ENCODE results near the gene ARL11. TPM values are rescaled to one million over a fixed set of nuclear protein-coding genes. Genes with fewer than 3 reads are reported as not detected.
A peak's percentile ranks its signal among the peaks of the same experiment; 100 is the strongest.

Gene ARL11
- total RNA-seq, 4 donors from 2014 or later = 1.2 to 5.0 (median 3.6) TPM

DNA sequence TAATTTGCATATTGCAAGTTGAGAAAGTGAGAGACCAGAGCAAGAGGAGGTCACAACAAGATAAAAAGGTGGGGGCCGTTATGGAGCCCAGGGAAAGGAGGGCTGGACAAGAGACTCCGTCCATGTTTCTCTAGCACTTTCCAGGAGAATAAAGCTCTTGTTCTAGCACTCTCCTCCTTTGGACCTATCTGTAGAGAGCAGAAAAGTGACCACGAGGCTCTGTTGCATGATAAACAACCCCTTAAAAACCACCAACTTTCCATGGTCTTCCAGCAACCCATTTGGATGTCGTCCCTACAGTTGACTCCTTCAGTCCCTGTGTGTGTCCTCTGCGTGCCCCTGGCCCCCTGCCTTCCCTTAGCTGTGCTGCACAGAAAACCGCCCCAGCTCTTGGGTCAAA lies 4.1 kb upstream of the ARL11 start:
- no peaks in the 10 kb centered on the region for H3K9me3 ChIP-seq
- TF ChIP-seq, protein P1, sequence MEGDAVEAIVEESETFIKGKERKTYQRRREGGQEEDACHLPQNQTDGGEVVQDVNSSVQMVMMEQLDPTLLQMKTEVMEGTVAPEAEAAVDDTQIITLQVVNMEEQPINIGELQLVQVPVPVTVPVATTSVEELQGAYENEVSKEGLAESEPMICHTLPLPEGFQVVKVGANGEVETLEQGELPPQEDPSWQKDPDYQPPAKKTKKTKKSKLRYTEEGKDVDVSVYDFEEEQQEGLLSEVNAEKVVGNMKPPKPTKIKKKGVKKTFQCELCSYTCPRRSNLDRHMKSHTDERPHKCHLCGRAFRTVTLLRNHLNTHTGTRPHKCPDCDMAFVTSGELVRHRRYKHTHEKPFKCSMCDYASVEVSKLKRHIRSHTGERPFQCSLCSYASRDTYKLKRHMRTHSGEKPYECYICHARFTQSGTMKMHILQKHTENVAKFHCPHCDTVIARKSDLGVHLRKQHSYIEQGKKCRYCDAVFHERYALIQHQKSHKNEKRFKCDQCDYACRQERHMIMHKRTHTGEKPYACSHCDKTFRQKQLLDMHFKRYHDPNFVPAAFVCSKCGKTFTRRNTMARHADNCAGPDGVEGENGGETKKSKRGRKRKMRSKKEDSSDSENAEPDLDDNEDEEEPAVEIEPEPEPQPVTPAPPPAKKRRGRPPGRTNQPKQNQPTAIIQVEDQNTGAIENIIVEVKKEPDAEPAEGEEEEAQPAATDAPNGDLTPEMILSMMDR (IDR thresholded peaks at IDR 0.05) = no peak
- TF ChIP-seq POLR2A (IDR thresholded peaks at IDR 0.05) = no peak
- no peaks in the 10 kb centered on the region for H3K27me3 ChIP-seq
- no peak for DNase-seq
- H3K36me3 ChIP-seq = no peaks in the 10 kb centered on the region
- H3K4me3 ChIP-seq = no peak overlapping the region
- no peak overlapping the region for H3K27ac ChIP-seq
- H3K4me1 ChIP-seq = no peaks in the 10 kb centered on the region

DNA sequence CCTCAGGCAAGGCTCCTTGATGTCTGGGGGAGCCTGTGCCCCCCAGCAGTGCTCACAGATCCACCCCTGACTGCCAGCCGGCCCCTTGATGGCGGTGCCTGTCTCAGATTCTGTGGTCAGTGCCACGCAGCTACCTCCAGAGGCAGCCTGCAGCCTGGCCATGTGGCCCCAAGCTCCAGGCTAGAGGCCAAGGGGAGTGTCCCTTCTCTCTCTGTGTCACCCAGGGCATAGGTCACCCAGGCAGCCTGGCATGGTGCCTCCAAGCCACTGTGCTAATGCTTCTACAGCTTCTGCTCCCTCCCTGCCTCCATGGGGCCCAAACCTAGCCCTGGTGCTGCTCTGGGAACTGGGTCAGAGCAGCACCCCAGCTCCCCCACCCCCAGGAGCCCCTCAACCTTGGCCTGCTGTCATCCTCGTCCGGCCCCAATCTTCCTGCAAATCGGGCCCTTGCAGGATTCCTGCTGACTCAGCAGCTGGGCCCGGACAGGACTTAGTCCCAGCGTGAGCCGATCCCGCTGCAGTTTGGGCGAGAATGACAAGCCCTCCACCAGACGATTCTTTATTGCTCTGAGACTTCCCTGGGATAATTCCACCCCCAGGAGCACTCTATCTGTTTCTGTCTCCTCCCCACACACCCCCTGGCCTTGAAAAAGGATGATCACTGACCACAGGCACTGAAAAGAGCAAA lies 2.8 kb upstream of the ARL11 start:
- H3K27me3 ChIP-seq = no peaks in the 10 kb centered on the region
- no peak overlapping the region for H3K4me3 ChIP-seq
- TF ChIP-seq, protein P1 (IDR thresholded peaks at IDR 0.05) = peak in 1 of 6 experiments; percentile 16
- TF ChIP-seq POLR2A (IDR thresholded peaks at IDR 0.05) = no peak
- H3K9me3 ChIP-seq = no peaks in the 10 kb centered on the region
- no peaks in the 10 kb centered on the region for H3K36me3 ChIP-seq
- DNase-seq = peak in 2 of 3 donors; percentile 83 to 90
- no peaks in the 10 kb centered on the region for H3K4me1 ChIP-seq
- peak overlapping the region in 3 of 4 donors; percentile 34 to 73 (median 51) for H3K27ac ChIP-seq

DNA sequence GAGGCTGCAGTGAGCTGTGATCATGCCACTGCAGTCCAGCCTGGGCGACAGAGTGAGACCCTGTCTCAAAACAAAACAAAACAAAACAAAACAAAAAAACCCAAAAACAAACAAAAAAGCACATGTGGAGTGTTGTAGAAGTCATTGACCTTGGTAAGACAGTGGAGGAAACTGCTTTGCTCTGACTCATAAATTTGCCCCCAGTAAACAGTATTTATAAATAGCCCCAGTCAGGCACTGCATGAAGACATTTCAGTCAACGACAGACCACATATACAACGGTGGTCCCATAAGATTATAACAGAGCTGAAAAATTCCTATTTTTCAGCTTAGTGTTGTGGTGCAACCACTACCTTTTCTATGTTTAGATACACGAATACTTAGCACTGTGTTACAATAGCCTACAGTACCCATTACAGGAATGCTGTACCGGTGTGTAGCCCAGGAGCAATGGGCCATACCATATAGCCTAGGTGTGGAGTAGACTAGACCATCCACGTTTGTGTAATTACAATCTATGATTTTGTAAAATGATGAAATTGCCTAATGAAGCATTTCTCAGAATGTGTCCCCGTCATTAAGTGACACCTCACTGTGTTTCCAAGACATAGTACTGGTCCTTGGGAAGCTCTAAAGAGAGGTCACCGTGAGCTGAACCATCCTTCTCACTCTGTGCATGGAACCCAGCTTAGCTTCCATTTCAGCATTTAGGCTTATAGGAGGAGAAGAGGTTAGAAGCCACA lies 1.1 kb downstream of the ARL11 start:
- peak overlapping the region in 1 of 4 donors; percentile 75 for H3K27ac ChIP-seq
- no peaks in the 10 kb centered on the region for H3K36me3 ChIP-seq
- peak overlapping the region in 3 of 4 donors; percentile 44 to 53 (median 45) for H3K4me3 ChIP-seq
- DNase-seq = peak in 1 of 3 donors; percentile 1
- no peaks in the 10 kb centered on the region for H3K4me1 ChIP-seq
- TF ChIP-seq, protein P1 (IDR thresholded peaks at IDR 0.05) = no peak
- no peak for TF ChIP-seq POLR2A (IDR thresholded peaks at IDR 0.05)
- no peaks in the 10 kb centered on the region for H3K27me3 ChIP-seq
- no peaks in the 10 kb centered on the region for H3K9me3 ChIP-seq

DNA sequence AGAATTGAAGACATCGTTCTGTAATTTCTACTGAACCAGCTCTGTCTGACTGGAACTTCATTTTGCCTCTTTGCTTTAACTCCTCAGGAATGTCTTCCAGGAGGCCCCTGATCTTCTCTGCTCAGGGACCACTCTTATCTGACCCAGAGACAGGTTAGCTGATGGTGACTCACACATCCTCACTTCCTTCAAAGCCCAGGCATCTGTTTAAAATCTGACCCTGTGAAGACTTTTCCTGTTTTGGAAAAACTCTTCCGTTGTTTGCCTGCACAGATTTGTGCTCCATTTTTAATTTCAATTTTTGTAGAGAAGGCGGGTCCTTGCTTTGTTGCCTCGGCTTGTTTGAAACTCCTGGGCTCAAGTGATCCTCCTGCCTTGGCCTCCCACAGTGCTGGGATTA lies 1.6 kb downstream of the ARL11 start:
- no peak overlapping the region for H3K4me3 ChIP-seq
- TF ChIP-seq, protein P1 (IDR thresholded peaks at IDR 0.05) = no peak
- TF ChIP-seq POLR2A (IDR thresholded peaks at IDR 0.05) = no peak
- no peak overlapping the region for H3K27ac ChIP-seq

DNA sequence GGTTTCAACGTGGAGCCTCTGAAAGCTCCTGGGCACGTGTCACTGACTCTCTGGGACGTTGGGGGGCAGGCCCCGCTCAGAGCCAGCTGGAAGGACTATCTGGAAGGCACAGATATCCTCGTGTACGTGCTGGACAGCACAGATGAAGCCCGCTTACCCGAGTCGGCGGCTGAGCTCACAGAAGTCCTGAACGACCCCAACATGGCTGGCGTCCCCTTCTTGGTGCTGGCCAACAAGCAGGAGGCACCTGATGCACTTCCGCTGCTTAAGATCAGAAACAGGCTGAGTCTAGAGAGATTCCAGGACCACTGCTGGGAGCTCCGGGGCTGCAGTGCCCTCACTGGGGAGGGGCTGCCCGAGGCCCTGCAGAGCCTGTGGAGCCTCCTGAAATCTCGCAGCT lies 2.3 kb downstream of the ARL11 start:
- peak in 1 of 3 donors; percentile 44 for DNase-seq

More for the DNA sequence above, 1.6 kb downstream of the ARL11 start:
- no peaks in the 10 kb centered on the region for H3K9me3 ChIP-seq
- no peaks in the 10 kb centered on the region for H3K36me3 ChIP-seq
- peak in 1 of 3 donors; percentile 1 for DNase-seq
- no peaks in the 10 kb centered on the region for H3K4me1 ChIP-seq
- no peaks in the 10 kb centered on the region for H3K27me3 ChIP-seq

More for the DNA sequence above, 2.3 kb downstream of the ARL11 start:
- no peaks in the 10 kb centered on the region for H3K36me3 ChIP-seq
- no peaks in the 10 kb centered on the region for H3K27me3 ChIP-seq
- no peak overlapping the region for H3K4me3 ChIP-seq
- H3K27ac ChIP-seq = no peak overlapping the region
- no peak for TF ChIP-seq POLR2A (IDR thresholded peaks at IDR 0.05)
- TF ChIP-seq, protein P1 (IDR thresholded peaks at IDR 0.05) = no peak
- no peaks in the 10 kb centered on the region for H3K4me1 ChIP-seq
- H3K9me3 ChIP-seq = no peaks in the 10 kb centered on the region

All from Peyer's patch (tissue), 4 donors.